Measurements from ENCODE around the gene INPP5E.

GRCh38 chr9:136466155-136466541 is 26.5 kb upstream of the INPP5E start:
- no peak for TF ChIP-seq CTCF (conservative IDR thresholded peaks at IDR 0.05; ENCODE audit: low read length)
- TF ChIP-seq EZH2phosphoT487 (IDR thresholded peaks at IDR 0.05; ENCODE audit: borderline replicate concordance, low read depth, low read length) = no peak

Data from OCI-LY7 (cell line).